Measurements from ENCODE around the gene KRT37. TPM values are rescaled to one million over a fixed set of nuclear protein-coding genes. Genes with fewer than 3 reads are reported as not detected.

The KRT37 gene
- total and polyA plus RNA-seq, 2 of the 13 experiments (the other 11 are each of a cell fraction or from before 2014, with no cell fraction given), result 0.69 TPM; not detected in 1

GRCh38 chr17:41415833-41416335, 8.5 kb downstream of the KRT37 start (continued):
- TF ChIP-seq TEAD2 (CRISPR knock-in tag; IDR thresholded peaks at IDR 0.05), result no peak
- TF ChIP-seq ZXDC (CRISPR knock-in tag; IDR thresholded peaks at IDR 0.05), result no peak
- no peak for TF ChIP-seq SP1 (IDR thresholded peaks at IDR 0.05)
- TF ChIP-seq SP1 (CRISPR knock-in tag; IDR thresholded peaks at IDR 0.05), result no peak
- TF ChIP-seq ZNF468 (CRISPR knock-in tag; IDR thresholded peaks at IDR 0.05), result no peak
- no peak for TF ChIP-seq E2F5 (CRISPR knock-in tag; conservative IDR thresholded peaks at IDR 0.05)
- no peak for TF ChIP-seq POLR2AphosphoS2 (IDR thresholded peaks at IDR 0.05; ENCODE audit: low read depth, low read length)
- no peak for TF ChIP-seq ZNF879 (CRISPR knock-in tag; IDR thresholded peaks at IDR 0.05)
- TF ChIP-seq IRF9 (CRISPR knock-in tag; IDR thresholded peaks at IDR 0.05; ENCODE audit: borderline replicate concordance), result no peak
- TF ChIP-seq FOXM1 (CRISPR knock-in tag; IDR thresholded peaks at IDR 0.05), result no peak
- no peak for TF ChIP-seq NR1H2 (CRISPR knock-in tag; IDR thresholded peaks at IDR 0.05; ENCODE audit: borderline replicate concordance, low read depth)
- TF ChIP-seq U2AF1 (optimal IDR thresholded peaks at IDR 0.05; ENCODE audit: low read depth, low read length), result no peak
- TF ChIP-seq ZNF460 (CRISPR knock-in tag; IDR thresholded peaks at IDR 0.05; ENCODE audit: borderline replicate concordance), result no peak
- TF ChIP-seq ZNF33B (CRISPR knock-in tag; IDR thresholded peaks at IDR 0.05), result no peak
- peak; percentile 47 for TF ChIP-seq CREM (IDR thresholded peaks at IDR 0.05)
- no peak for TF ChIP-seq CREM (CRISPR knock-in tag; IDR thresholded peaks at IDR 0.05)
- no peak for TF ChIP-seq ZNF446 (CRISPR knock-in tag; IDR thresholded peaks at IDR 0.05)
- TF ChIP-seq ZSCAN5A (CRISPR knock-in tag; IDR thresholded peaks at IDR 0.05; ENCODE audit: borderline replicate concordance), result no peak
- no peak for TF ChIP-seq ZC3H4 (CRISPR knock-in tag; IDR thresholded peaks at IDR 0.05; ENCODE audit: borderline replicate concordance)
- TF ChIP-seq ZNF549 (CRISPR knock-in tag; IDR thresholded peaks at IDR 0.05), result no peak
- TF ChIP-seq ATM (IDR thresholded peaks at IDR 0.05; ENCODE audit: borderline replicate concordance), result no peak
- no peak for TF ChIP-seq KLF9 (CRISPR knock-in tag; IDR thresholded peaks at IDR 0.05; ENCODE audit: low read depth)
- TF ChIP-seq ZEB1 (IDR thresholded peaks at IDR 0.05; ENCODE audit: insufficient replicate concordance, low read depth), result no peak
- no peak for TF ChIP-seq ZNF550 (CRISPR knock-in tag; IDR thresholded peaks at IDR 0.05; ENCODE audit: borderline replicate concordance)
- no peak for TF ChIP-seq RFX3 (CRISPR knock-in tag; IDR thresholded peaks at IDR 0.05)
- no peak for TF ChIP-seq ZNF567 (CRISPR knock-in tag; IDR thresholded peaks at IDR 0.05; ENCODE audit: borderline replicate concordance)
- TF ChIP-seq ZNF275 (CRISPR knock-in tag; IDR thresholded peaks at IDR 0.05; ENCODE audit: borderline replicate concordance), result no peak

Data from HepG2 (cell line).